ENCODE results near the gene OR6V1. TPM values are rescaled to one million over a fixed set of nuclear protein-coding genes. Genes with fewer than 3 reads are reported as not detected.

OR6V1 gene
- total RNA-seq, 2 donors from 2014 or later: not detected

DNA sequence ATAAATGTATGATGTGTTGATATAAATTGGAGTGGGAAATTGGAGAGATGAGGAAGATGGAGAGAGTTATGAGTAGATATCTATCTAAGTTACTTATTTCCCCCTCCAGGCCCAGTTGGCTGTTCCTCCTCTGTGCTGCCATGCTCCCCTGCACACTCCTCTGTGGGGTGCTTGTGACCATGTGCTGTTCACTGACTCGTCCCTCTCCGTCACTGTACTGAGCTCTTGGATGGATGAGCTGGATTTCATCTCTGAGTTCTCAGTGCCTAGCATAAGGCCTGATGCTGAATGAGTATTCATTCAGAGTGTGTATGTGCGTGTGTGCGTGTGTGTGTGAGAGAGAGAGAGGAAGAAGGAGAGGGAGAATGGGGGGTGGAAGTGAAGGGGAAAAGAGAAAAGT lies 39.7 kb upstream of the OR6V1 start:
- peaks cover 13% of the 10 kb centered on the region for H3K27me3 Mint-ChIP-seq (ENCODE audit: insufficient read depth)
- H3K27ac ChIP-seq (ENCODE audit: low read depth, low read length): no peak overlapping the region
- peaks cover 3% of the 10 kb centered on the region for H3K4me1 ChIP-seq (ENCODE audit: control insufficient read depth, insufficient read depth, low read length)
- no peaks in the 10 kb centered on the region for H3K9me3 ChIP-seq (ENCODE audit: control insufficient read depth, low read length)
- H3K27ac Mint-ChIP-seq: no peak overlapping the region
- H3K4me3 Mint-ChIP-seq: no peak overlapping the region
- H3K27me3 ChIP-seq (ENCODE audit: control insufficient read depth, insufficient read depth, low read length, poor library complexity, severe bottlenecking): no peaks in the 10 kb centered on the region
- H3K36me3 ChIP-seq (ENCODE audit: control insufficient read depth, insufficient read depth, low read length): no peaks in the 10 kb centered on the region
- no peaks in the 10 kb centered on the region for H3K36me3 Mint-ChIP-seq (ENCODE audit: low read depth)
- DNase-seq: no peak
- H3K4me3 ChIP-seq (ENCODE audit: low read length): no peak overlapping the region
- no peaks in the 10 kb centered on the region for H3K9me3 Mint-ChIP-seq
- H3K4me1 Mint-ChIP-seq: no peaks in the 10 kb centered on the region
- 95 to 100% methylated on average over 2 to 4 of the region's 4 CpGs for WGBS, 2 experiments (ENCODE audit: insufficient coverage in 1 of 2, insufficient read length in 1 of 2)
- TF ChIP-seq, protein P1, sequence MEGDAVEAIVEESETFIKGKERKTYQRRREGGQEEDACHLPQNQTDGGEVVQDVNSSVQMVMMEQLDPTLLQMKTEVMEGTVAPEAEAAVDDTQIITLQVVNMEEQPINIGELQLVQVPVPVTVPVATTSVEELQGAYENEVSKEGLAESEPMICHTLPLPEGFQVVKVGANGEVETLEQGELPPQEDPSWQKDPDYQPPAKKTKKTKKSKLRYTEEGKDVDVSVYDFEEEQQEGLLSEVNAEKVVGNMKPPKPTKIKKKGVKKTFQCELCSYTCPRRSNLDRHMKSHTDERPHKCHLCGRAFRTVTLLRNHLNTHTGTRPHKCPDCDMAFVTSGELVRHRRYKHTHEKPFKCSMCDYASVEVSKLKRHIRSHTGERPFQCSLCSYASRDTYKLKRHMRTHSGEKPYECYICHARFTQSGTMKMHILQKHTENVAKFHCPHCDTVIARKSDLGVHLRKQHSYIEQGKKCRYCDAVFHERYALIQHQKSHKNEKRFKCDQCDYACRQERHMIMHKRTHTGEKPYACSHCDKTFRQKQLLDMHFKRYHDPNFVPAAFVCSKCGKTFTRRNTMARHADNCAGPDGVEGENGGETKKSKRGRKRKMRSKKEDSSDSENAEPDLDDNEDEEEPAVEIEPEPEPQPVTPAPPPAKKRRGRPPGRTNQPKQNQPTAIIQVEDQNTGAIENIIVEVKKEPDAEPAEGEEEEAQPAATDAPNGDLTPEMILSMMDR (conservative IDR thresholded peaks at IDR 0.05): no peak
- no peak overlapping the region for H3K9ac ChIP-seq (ENCODE audit: extremely low read depth, low read length, poor library complexity, severe bottlenecking)

DNA sequence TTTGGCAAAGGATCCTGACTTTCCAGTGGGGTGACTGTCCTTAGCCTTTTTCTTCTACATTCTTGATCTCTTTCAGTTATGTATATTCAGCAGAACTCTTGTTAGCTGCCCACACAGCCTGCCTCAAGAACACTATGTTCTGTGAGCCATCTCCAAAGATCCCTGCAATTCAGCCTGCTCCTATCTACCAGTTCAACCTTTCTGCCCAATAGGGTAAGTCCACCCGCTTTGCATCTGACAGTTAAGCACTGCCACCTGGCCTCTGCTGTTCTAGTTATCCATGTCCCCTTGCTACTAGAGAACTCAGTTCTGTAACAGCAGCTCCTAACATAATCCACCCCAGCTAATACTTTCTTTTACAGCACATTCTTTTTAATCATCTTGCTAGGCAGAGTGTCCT lies 38.7 kb upstream of the OR6V1 start:
- Mint-ChIP-seq H3K4me1 (no peaks in the 10 kb centered on the region), H3K27me3 (ENCODE audit: insufficient read depth) (peaks cover 13% of the 10 kb centered on the region), H3K27ac (no peak overlapping the region), H3K9me3 (no peaks in the 10 kb centered on the region), H3K4me3 (no peak overlapping the region), H3K36me3 (ENCODE audit: low read depth) (no peaks in the 10 kb centered on the region)
- Histone ChIP-seq H3K4me1 (ENCODE audit: control insufficient read depth, insufficient read depth, low read length) (peaks cover 3% of the 10 kb centered on the region), H3K9ac (ENCODE audit: extremely low read depth, low read length, poor library complexity, severe bottlenecking) (no peak overlapping the region), H3K27ac (ENCODE audit: low read depth, low read length) (no peak overlapping the region), H3K36me3 (ENCODE audit: control insufficient read depth, insufficient read depth, low read length) (no peaks in the 10 kb centered on the region), H3K27me3 (ENCODE audit: control insufficient read depth, insufficient read depth, low read length, poor library complexity, severe bottlenecking) (no peaks in the 10 kb centered on the region), H3K9me3 (ENCODE audit: control insufficient read depth, low read length) (no peaks in the 10 kb centered on the region), H3K4me3 (ENCODE audit: low read length) (no peak overlapping the region)
- 90% methylated on average over 1 of the region's 1 CpG; no CpG with 5 or more reads in 1 of the 2 experiments for WGBS, 2 experiments (ENCODE audit: insufficient coverage in 1 of 2, insufficient read length in 1 of 2)
- TF ChIP-seq, protein P1 (conservative IDR thresholded peaks at IDR 0.05): no peak
- no peak for DNase-seq

DNA sequence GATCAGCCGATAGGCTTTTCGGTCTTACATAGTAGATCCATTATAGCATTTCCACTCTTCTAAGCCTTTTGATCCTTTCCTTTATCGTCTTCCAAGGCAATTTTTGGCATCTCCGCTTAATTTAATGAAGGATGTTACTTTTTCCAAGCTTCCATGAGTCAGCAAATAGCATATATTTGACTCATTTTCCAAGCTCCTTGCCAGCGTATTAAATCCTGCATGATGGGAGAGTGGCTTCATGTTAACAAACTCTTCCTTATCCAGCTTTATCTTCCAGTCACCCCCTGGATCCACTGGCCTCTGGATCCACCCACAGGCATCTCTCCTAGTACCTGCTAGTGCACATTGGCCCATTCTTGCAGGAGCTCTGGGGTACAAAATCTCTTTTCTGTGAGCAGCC lies 38.2 kb upstream of the OR6V1 start:
- 93 to 96% methylated on average over 5 of the region's 5 CpGs for WGBS, 2 experiments (ENCODE audit: insufficient coverage in 1 of 2, insufficient read length in 1 of 2)
- Histone ChIP-seq H3K27me3 (ENCODE audit: control insufficient read depth, insufficient read depth, low read length, poor library complexity, severe bottlenecking) (no peaks in the 10 kb centered on the region), H3K27ac (ENCODE audit: low read depth, low read length) (no peak overlapping the region), H3K9ac (ENCODE audit: extremely low read depth, low read length, poor library complexity, severe bottlenecking) (no peak overlapping the region), H3K4me1 (ENCODE audit: control insufficient read depth, insufficient read depth, low read length) (peaks cover 3% of the 10 kb centered on the region), H3K36me3 (ENCODE audit: control insufficient read depth, insufficient read depth, low read length) (no peaks in the 10 kb centered on the region), H3K9me3 (ENCODE audit: control insufficient read depth, low read length) (no peaks in the 10 kb centered on the region), H3K4me3 (ENCODE audit: low read length) (no peak overlapping the region)
- Mint-ChIP-seq H3K36me3 (ENCODE audit: low read depth) (no peaks in the 10 kb centered on the region), H3K27me3 (ENCODE audit: insufficient read depth) (peaks cover 13% of the 10 kb centered on the region), H3K27ac (no peak overlapping the region), H3K4me1 (no peaks in the 10 kb centered on the region), H3K4me3 (no peak overlapping the region), H3K9me3 (no peaks in the 10 kb centered on the region)
- TF ChIP-seq, protein P1 (conservative IDR thresholded peaks at IDR 0.05): no peak
- no peak for DNase-seq
